HUES48 (cell line): ENCODE data around the gene PKD1L1.
A peak's percentile ranks its signal among the peaks of the same experiment; 100 is the strongest.
"Not testable (repeated sequence)": the region's sequence is repeated elsewhere in the genome, so short reads cannot be mapped to it uniquely, and the experiment has no call there.

Experiments
- H3K27ac ChIP-seq: one replicate; pipeline ENCODE4 v1.7.0; 2013; ENCODE audit warnings: low read depth, low read length, inconsistent platforms
- H3K27me3 ChIP-seq: 2 replicates; pipeline ENCODE4 v1.6.1; 2013; ENCODE audit warnings: mild to moderate bottlenecking, low read length; ENCODE audit not compliant: control insufficient read depth, insufficient read depth
- H3K36me3 ChIP-seq: 2 replicates; pipeline ENCODE4 v1.6.1; 2013; ENCODE audit warnings: low read length; ENCODE audit not compliant: control insufficient read depth, insufficient read depth
- H3K4me1 ChIP-seq: 2 replicates; pipeline ENCODE4 v1.6.1; 2013; ENCODE audit warnings: mild to moderate bottlenecking, low read length; ENCODE audit not compliant: control insufficient read depth, insufficient read depth
- H3K4me3 ChIP-seq: 2 replicates; pipeline ENCODE4 v1.5.1; 2013; ENCODE audit warnings: mild to moderate bottlenecking, low read depth, low read length
- H3K9ac ChIP-seq: 2 replicates; pipeline ENCODE4 v1.6.1; 2013; ENCODE audit warnings: mild to moderate bottlenecking, low read depth, low read length, moderate library complexity
- H3K9me3 ChIP-seq: 2 replicates; pipeline ENCODE4 v1.6.1; 2013; ENCODE audit warnings: low read length; ENCODE audit not compliant: control insufficient read depth, insufficient read depth

PKD1L1 gene

GRCh38 chr7:47948141-47948790, at the start of gene PKD1L1:
PKD1L1 (minus strand) TSS chr7:47948466; CDS start chr7:47948440, 26 bp downstream.
- Histone ChIP-seq H3K36me3 (no peaks in the 10 kb centered on the region), H3K9ac (no peak within 1 kb of the TSS), H3K9me3 (no peaks in the 10 kb centered on the region), H3K4me1 (peaks cover 23% of the 10 kb centered on the region), H3K27me3 (no peaks in the 10 kb centered on the region), H3K4me3 (no peak within 1 kb of the TSS), H3K27ac (no peak within 1 kb of the TSS)

DNA sequence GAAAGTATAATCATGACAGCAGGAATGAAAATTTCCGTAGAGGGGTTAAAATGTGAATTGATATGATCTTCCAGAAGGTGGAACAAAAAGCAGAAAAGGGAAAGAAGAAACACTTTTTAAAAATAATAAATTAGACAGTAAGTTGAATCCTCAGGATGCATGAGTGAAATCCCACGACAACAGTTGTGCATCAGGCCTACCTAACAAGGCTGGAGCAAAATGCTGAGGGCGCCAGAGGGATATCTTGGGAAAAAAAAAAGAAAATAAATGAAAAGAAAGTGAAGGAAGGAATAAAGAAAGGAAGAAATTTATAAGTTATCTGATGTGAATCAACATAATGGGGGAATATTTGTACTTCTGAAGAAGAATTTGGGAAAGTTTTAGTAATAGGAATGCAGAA, 44.2 kb upstream of the PKD1L1 start:
- Histone ChIP-seq H3K4me3 (no peak overlapping the region), H3K4me1 (peaks cover 21% of the 10 kb centered on the region), H3K27me3 (no peaks in the 10 kb centered on the region), H3K36me3 (no peaks in the 10 kb centered on the region), H3K27ac (peak overlapping the region; percentile 73), H3K9ac (no peak overlapping the region; the same call in 1 of the 2 replicates), H3K9me3 (no peaks in the 10 kb centered on the region)

DNA sequence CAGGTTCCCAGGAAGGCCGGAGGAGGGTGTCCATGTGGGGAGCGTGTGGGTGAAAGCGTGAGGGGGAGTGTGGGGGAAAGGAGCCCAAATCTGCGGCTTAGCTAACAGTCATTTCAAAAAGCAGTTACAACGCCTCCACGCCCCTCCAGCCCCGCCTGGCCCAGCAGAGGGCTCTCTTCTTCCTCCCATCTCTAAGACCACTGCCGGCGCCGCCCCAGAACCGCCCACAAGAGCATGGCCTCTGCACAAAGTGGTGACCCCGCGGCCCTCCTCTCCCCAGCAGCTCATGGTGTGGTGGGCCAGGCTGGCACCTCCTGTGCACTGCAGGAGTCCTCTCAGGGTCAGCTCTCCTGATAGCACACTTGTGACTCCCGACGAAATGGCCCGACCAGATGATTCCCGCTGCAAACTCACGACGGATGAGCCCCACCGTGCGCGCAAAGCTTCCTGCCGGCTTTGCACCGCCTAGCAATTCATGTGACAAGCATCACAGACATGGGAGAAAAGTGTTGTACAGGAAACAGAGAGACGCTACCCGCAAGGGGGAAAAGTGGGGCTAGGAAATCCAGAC, 43.6 kb upstream of the PKD1L1 start:
- Histone ChIP-seq H3K4me1 (peaks cover 21% of the 10 kb centered on the region), H3K27me3 (no peaks in the 10 kb centered on the region), H3K36me3 (no peaks in the 10 kb centered on the region), H3K4me3 (peak overlapping the region; percentile 66), H3K9ac (peak overlapping the region; percentile 75), H3K9me3 (no peaks in the 10 kb centered on the region), H3K27ac (peak overlapping the region; percentile 73)

GRCh38 chr7:47991270-47991669, 43.0 kb upstream of the PKD1L1 start:
- H3K4me3 ChIP-seq = peak overlapping the region; percentile 66; the same call in 1 of the 2 replicates
- no peaks in the 10 kb centered on the region for H3K36me3 ChIP-seq
- no peaks in the 10 kb centered on the region for H3K27me3 ChIP-seq
- no peak overlapping the region for H3K27ac ChIP-seq
- H3K9me3 ChIP-seq = no peaks in the 10 kb centered on the region
- H3K9ac ChIP-seq = no peak overlapping the region
- peaks cover 21% of the 10 kb centered on the region for H3K4me1 ChIP-seq

DNA sequence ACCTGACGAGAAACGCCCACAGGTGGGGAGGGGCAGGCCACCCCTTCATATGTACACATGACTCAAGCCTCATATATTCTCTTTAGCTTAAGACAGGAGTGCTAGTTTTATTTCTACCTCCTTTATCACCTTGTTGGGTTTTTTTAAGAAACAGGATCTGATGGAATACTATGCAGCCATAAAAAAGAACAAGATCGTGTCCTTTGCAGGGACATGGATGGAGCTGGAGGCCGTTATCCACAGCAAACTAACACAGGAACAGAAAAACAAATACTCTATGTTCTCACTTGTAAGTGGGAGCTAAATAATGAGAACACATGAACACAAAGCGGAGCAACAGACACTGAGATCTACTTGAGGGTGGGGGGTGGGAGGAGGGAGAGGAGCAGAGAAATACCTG, 42.3 kb upstream of the PKD1L1 start:
- no peak overlapping the region for H3K9ac ChIP-seq
- no peak overlapping the region for H3K4me3 ChIP-seq

DNA sequence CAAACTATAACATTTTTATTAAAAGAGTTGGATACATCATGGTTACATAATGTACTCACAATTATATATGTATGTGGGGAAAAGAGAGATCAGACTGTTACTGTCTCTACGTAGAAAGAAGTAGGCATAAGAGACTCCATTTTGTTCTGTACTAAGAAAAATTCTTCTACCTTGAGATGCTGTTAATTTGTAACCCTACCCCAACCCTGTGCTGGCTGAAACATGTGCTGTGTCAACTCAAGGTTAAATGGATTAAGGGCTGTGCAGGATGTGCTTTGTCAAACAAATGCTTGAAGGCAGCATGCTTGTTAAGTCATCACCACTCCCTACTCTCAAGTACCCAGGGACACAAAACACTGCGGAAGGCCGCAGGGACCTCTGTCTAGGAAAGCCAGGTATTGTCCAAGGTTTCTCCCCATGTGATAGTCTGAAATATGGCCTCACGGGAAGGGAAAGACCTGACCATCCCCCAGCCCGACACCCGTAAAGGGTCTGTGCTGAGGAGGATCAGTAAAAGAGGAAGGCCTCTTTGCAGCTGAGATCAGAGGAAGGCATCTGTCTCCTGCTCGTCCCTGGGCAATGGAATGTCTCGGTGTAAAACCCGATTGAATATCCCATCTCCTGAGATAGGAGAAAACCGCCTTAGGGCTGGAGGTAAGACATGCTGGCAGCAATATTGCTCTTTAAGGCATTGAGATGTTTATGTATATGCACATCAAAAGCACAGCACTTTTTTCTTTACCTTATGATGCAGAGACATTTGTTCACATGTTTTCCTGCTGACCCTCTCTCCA, 41.5 kb upstream of the PKD1L1 start:
- H3K9me3 ChIP-seq, H3K27me3 ChIP-seq, H3K9ac ChIP-seq, H3K4me3 ChIP-seq, H3K36me3 ChIP-seq: not testable (repeated sequence)
- peaks cover 21% of the 10 kb centered on the region for H3K4me1 ChIP-seq
- H3K27ac ChIP-seq = peak overlapping the region; percentile 76

More for the DNA sequence above, 42.3 kb upstream of the PKD1L1 start:
- no peaks in the 10 kb centered on the region for H3K36me3 ChIP-seq
- peaks cover 21% of the 10 kb centered on the region for H3K4me1 ChIP-seq
- H3K27ac ChIP-seq = no peak overlapping the region
- no peaks in the 10 kb centered on the region for H3K9me3 ChIP-seq
- no peaks in the 10 kb centered on the region for H3K27me3 ChIP-seq

GRCh38 chr7:47988496-47989386, 40.5 kb upstream of the PKD1L1 start:
- H3K9me3 ChIP-seq = no peaks in the 10 kb centered on the region
- H3K27ac ChIP-seq = no peak overlapping the region
- H3K9ac ChIP-seq = no peak overlapping the region
- H3K36me3 ChIP-seq = no peaks in the 10 kb centered on the region
- H3K4me1 ChIP-seq = peaks cover 21% of the 10 kb centered on the region
- H3K4me3 ChIP-seq = no peak overlapping the region
- no peaks in the 10 kb centered on the region for H3K27me3 ChIP-seq

DNA sequence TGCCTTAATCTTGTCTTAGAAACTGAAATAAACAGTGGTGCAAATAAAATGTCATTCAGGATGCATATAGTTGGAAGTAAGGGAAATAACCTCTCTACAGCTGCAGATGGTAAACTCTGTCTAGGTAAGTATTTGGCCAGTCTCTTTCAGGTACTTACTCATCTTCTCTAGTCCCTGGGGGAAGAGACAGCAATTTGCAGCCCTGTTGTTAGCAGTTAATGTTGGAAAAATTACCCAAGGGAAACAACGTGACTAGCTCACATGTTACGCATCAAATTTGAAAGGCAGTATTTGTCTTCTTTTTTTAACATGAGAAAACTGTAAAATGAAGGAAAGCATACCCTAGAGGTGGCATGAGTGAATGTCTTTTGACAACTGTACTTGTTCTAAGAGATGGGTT, 34.3 kb upstream of the PKD1L1 start:
- no peaks in the 10 kb centered on the region for H3K9me3 ChIP-seq
- H3K27me3 ChIP-seq = no peaks in the 10 kb centered on the region
- H3K27ac ChIP-seq = no peak overlapping the region
- H3K36me3 ChIP-seq = peaks cover 10% of the 10 kb centered on the region
- peaks cover 11% of the 10 kb centered on the region for H3K4me1 ChIP-seq
- no peak overlapping the region for H3K4me3 ChIP-seq
- no peak overlapping the region for H3K9ac ChIP-seq

- H3K27ac ChIP-seq, H3K9ac ChIP-seq, H3K9me3 ChIP-seq, H3K4me3 ChIP-seq, H3K27me3 ChIP-seq: not testable (repeated sequence)
- Histone ChIP-seq H3K36me3 (peaks cover 29% of the 10 kb centered on the region), H3K4me1 (peaks cover 11% of the 10 kb centered on the region)
Observed at GRCh38 chr7:47980648-47981047, 32.4 kb upstream of the PKD1L1 start.

DNA sequence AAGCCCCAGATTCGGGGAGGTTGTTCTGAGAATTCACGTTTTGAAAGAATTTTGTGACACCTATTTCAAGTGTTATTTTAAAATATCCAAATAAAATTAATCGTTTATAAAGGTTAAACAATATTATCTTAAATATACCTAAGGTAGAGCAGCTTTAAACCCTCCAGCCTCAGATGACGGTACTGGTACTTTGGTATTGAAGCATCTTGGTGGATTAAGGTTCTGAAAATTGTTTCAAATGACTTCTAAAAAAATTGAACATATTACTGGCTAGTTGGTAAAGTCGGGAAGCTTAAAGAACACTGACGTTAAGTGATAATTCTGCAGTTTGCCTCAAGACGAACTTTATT, 31.5 kb upstream of the PKD1L1 start:
- Histone ChIP-seq H3K4me3 (peak overlapping the region; percentile 95), H3K9ac (no peak overlapping the region), H3K4me1 (peaks cover 11% of the 10 kb centered on the region), H3K36me3 (peaks cover 36% of the 10 kb centered on the region), H3K27me3 (no peaks in the 10 kb centered on the region), H3K9me3 (no peaks in the 10 kb centered on the region), H3K27ac (peak overlapping the region; percentile 99)
